GM18861 (cell line): ENCODE results near the gene SERBP1.
"Not testable (repeated sequence)": the region's sequence is repeated elsewhere in the genome, so short reads cannot be mapped to it uniquely, and the experiment has no call there.

ENCODE experiments used
- ATAC-seq: cut with Tn5 transposase; IDR thresholded peaks from one replicate; pipeline ENCODE4 v1.9.1; 2021; ENCODE audit not compliant: unreplicated experiment

The SERBP1 gene

DNA sequence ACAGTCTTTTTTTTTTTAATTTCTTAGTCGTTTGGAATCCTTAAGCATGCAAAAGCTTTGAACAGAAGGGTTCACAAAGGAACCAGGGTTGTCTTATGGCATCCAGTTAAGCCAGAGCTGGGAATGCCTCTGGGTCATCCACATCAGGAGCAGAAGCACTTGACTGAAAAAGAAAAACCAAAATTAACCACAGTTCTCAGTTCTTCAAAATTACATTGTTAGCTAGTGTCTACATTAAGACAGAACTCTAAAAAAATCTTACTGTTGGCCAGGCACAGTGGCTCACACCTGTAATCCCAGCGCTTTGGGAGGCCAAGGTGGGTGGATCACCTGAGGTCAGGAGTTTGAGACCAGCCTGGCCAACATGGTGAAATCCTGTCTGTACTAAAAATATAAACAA lies 17.1 kb downstream of the SERBP1 start:
- not testable (repeated sequence) for ATAC-seq

- no peak for ATAC-seq
These were observed 22.1 kb downstream of the SERBP1 start for GRCh38 chr1:67408148-67408547.

DNA sequence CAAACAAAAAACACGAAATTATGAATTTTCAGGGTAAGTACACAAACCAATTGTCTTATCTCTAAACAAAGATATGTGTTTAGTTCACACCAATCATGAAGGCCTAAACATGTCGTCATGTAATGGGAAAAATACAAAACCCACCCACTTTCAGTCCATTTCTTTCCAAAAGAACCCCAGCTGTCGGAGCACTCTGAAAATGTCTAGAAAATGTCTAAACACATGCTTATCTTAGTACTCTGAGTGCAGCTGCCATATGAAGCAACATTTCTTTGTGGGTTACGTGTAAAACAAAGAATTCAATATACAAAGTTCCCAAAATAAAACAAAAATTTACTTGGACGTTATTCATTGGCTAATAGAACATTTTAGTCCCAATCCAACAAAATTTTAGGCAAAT lies 22.7 kb downstream of the SERBP1 start:
- ATAC-seq = no peak

- ATAC-seq = no peak
These were observed 24.5 kb downstream of the SERBP1 start for GRCh38 chr1:67405473-67406245.

DNA sequence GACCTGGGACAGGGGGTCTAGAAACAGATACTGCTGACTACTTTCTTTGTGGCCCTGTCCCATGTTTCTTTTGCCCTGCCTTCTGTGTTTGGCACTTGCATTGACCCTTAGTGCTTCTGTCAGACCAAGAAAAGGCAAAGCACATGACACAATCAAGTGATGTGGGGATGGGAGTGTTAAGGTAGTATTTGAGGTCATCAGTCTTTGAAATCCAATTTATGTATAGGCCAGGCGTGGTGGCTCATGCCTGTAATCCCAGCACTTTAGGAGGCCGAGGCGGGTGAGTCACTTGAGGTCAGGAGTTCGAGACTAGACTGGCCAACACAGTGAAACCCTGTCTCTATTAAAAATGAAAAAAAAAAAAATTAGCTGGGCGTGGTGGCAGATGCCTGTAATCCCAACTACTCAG lies 26.0 kb downstream of the SERBP1 start:
- no peak for ATAC-seq

DNA sequence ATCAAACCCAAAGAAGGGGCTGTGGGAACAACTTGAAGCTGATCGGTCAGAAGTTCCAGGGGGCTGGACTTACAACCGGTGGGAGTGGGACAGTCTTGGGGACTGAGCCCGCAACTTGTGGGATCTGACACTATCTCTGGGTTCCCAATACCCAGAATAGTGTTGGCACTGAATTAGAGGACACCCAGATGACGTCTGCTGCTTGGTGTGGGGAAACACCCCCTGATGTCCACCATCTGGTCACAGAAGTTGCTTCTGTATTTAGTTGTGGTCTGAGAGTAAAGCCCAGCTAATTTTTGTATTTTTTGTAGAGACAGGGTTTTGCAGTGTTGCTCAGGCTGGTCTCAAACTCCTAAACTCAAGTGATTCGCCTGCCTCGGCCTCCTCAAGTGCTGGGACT lies 28.8 kb downstream of the SERBP1 start:
- ATAC-seq = no peak

GRCh38 chr1:67400029-67400786 lies 30.0 kb downstream of the SERBP1 start:
- ATAC-seq = not testable (repeated sequence)

GRCh38 chr1:67399199-67399993 lies 30.8 kb downstream of the SERBP1 start:
- ATAC-seq = no peak

DNA sequence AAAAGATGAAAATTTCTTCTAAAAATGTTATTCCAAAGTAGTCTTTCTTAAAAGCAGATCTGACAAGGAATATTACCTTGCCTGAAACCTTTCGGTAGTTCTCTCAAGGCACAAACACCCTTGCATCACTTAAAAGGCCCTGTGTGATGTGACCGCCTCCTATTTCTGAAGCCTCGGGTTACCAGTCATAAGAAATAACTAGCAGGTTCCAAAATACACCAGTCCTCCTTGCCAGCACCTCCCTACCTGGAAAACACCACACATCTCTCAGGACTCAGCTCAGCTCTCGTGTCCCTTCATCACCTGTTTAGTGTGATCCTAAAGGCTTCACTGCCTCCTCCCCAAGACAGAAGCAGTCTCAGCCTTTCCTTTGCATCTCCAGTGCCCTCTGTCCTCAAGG lies 35.7 kb downstream of the SERBP1 start:
- no peak for ATAC-seq

DNA sequence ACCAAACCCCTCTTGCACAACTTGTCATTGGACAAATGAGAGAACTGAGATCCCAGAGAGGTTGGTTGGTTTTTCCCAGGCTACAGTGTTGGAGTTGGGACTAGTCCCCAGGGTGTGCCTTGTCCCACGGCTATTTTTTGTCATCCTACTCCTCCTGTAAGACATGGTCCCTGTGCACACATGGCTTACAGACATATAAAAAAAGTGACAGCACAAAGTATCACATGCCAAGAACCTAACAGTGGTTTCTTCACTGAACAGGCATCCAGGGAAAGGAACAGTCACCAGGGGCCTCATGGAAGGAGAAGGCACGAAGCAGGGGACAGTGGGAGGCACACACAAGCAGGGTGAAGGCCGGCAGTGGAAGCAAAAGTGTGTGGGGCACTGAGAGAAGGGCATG lies 36.5 kb downstream of the SERBP1 start:
- no peak for ATAC-seq

GRCh38 chr1:67393240-67393639 lies 37.0 kb downstream of the SERBP1 start:
- ATAC-seq = no peak

DNA sequence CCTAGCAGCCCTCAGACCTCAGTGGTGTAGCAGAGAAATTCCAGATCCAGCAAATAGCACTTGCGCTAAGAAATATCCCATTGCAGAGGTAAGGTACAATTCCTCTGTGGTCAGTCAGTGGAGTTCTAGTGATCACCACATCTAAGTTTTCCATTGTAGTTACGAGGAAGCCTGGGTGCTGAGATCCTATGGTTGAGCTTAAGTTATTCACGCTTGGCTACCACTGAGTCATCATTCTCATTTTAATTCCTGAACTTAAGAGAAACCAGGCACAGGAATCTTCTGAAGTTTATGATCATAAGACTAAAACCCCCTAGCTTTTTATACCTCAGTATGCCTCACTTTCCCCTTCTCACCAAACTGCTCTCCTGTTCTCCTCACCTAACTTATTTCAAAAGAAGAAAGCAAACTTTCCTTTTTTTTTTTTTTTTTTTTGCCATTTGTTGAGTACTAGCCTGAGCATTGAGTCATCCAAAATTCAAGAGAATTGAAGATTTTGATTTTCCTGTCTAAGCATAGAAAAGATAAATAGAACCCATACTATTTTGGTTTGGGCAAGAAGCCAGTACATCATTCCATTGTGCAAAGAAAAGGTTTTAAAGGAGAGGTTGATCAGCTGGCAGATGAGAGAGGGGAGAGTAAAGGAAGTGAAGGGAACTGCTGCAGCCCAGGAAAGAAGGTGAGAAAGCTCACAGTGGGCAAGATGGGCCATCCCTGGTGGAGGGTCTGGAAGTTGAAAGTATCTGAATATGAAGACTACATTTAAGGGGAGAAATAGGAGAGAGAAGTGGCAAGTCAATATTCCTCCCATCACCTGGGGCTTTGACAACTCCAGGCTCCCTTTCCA lies 39.9 kb downstream of the SERBP1 start:
- ATAC-seq = no peak

DNA sequence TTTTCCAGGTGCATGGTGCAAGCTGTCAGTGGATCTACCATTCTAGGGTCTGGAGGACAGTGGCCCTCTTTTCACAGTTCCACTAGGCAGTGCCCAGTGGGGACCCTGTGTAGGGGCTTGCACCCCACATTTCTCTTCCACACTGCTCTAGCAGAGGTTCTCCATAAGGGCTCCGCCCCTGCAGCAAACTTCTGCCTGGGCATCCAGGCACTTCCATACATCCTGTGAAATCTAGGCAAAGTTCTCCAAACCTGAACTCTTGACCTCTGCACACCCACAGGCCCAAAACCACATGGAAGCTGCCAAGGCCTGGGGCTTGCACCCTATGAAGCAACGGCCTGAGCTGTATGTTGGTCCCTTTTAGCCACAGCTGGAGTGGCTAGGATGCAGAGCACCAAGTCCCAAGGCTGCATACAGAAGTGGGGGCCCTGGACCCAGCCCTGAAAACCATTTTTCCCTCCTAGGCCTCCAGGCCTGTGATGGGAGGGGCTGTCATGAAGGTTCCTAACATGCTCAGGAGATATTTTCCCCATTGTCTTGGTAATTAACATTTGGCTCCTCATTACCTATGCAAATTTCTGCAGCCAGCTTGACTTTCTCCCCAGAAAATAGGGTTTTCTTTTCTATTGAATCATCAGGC lies 46.1 kb downstream of the SERBP1 start:
- ATAC-seq = no peak

- ATAC-seq = no peak
These were observed 47.9 kb downstream of the SERBP1 start for GRCh38 chr1:67382292-67382691.

DNA sequence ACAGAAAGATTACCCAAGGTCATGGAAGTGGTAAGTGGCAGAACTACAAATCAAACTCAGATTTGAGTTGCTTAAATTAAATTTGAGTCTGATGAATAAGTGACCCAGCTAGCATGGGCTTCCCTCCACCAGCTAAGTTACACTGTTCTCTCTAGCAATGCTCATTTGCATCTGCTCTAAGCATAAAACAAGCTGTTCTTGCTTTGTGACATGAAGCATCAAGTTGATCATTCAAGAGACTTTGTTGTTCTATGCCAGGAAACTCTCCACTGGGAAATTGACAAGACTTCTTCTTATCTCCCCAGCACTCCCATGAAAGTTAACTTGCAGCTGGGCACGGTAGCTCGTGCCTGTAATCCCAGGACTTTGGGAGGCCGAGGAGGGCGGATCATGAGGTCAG lies 49.0 kb downstream of the SERBP1 start:
- no peak for ATAC-seq

DNA sequence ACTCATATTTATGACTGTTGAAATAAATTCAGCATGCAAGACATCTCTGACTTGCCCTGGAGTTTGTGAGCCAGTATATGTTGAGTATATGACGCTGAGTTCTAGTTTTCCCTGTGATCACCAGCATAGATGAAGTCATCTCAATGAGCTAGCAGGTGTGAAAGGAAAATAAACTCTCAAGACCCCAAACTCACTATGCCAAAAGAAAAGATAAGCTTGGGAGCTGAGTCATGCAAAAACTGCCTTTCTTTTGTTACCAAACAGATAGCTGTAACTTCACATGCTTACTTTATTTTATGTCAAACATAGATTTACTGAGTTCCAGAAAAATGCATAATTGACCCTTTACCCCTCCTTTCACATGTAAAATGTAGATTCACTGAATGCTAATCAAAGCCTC lies 52.9 kb downstream of the SERBP1 start:
- no peak for ATAC-seq

GRCh38 chr1:67376381-67376780 lies 53.8 kb downstream of the SERBP1 start:
- no peak for ATAC-seq

DNA sequence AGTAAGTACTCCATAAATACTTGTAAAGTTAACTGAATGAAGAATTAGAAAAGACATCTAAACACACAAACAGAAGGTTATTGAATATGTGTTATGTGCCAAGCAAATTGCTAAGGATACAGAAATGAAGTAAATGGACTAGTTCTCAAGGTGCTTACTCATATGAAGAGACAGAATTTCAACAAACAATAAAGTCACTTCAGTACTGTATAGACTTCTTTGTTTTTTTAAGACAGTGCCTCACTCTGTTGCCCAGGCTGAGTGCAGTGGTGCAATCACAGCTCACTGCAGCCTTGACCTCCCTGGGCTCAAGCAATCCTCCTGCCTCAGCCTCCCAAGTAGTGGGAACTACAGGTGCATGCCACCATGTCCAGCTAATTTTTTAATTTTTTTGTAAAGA lies 57.3 kb downstream of the SERBP1 start:
- ATAC-seq = no peak

DNA sequence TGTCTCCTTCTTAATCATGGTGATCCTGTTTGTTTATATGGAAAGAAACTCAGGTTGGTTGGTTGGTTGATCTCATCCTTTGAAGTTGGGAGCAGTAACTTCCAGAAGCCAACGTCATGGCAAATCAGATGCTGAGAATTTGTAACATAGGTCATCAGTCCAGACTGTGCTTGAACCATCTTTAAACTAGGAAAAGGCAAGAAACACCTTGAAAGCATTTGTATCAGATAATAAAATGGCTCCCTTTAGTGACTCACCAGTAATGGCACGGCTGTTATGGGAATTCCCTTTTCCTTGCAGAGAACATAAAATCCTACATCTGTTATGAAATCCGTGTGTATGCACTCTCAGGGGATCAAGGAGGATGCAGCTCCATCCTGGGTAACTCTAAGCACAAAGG lies 58.1 kb downstream of the SERBP1 start:
- no peak for ATAC-seq

GRCh38 chr1:67371681-67372080 lies 58.5 kb downstream of the SERBP1 start:
- ATAC-seq = no peak
